ENCODE data around the gene CRISP3. TPM values are rescaled to one million over a fixed set of nuclear protein-coding genes. Genes with fewer than 3 reads are reported as not detected.

Gene CRISP3
- total RNA-seq, 4 donors from 2014 or later: not detected

DNA sequence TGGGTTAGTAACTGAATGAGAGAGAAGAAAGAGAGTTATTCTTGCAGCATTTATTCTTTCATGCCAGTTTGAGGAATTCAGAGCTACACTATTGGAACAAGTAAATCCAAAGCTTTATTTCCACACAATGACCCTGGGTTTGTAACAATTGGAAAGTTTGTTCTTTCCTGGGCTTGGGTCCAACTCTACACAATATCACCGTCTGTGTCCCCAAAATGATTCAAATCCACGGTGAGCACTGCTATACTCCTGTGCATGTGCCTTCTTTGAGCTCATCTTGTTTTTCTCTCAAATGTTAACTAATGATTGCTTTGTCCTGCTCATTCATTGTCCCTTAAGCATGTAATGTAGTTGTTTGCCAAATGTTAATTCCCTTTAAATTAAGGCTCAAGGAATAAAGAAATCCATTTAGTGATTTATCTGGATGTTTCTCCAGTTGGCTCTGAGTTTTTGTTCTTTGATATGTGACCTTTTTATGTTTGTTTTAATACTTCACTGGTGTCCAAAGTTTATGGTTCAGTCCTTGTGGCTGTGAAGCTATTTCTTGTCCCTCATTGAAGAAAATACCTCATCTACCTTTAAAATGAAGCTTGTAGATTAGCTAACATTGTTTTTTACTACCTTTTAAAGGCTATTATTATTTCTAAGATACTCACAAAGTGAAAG, 20.5 kb upstream of the CRISP3 start:
- Histone ChIP-seq H3K9me3 (no peaks in the 10 kb centered on the region), H3K27ac (no peak overlapping the region), H3K4me1 (no peaks in the 10 kb centered on the region), H3K36me3 (no peaks in the 10 kb centered on the region), H3K27me3 (no peaks in the 10 kb centered on the region), H3K4me3 (replicated peaks in 1 of 3) (no peak overlapping the region)
- TF ChIP-seq POLR2A (IDR thresholded peaks at IDR 0.05): no peak
- TF ChIP-seq, protein P1, sequence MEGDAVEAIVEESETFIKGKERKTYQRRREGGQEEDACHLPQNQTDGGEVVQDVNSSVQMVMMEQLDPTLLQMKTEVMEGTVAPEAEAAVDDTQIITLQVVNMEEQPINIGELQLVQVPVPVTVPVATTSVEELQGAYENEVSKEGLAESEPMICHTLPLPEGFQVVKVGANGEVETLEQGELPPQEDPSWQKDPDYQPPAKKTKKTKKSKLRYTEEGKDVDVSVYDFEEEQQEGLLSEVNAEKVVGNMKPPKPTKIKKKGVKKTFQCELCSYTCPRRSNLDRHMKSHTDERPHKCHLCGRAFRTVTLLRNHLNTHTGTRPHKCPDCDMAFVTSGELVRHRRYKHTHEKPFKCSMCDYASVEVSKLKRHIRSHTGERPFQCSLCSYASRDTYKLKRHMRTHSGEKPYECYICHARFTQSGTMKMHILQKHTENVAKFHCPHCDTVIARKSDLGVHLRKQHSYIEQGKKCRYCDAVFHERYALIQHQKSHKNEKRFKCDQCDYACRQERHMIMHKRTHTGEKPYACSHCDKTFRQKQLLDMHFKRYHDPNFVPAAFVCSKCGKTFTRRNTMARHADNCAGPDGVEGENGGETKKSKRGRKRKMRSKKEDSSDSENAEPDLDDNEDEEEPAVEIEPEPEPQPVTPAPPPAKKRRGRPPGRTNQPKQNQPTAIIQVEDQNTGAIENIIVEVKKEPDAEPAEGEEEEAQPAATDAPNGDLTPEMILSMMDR (IDR thresholded peaks at IDR 0.05): no peak
- intact Hi-C loops (cut with DNase I): no loop called here
- no peak for DNase-seq
- 53 to 70% methylated on average over 2 of the region's 2 CpGs for WGBS, 2 donors

DNA sequence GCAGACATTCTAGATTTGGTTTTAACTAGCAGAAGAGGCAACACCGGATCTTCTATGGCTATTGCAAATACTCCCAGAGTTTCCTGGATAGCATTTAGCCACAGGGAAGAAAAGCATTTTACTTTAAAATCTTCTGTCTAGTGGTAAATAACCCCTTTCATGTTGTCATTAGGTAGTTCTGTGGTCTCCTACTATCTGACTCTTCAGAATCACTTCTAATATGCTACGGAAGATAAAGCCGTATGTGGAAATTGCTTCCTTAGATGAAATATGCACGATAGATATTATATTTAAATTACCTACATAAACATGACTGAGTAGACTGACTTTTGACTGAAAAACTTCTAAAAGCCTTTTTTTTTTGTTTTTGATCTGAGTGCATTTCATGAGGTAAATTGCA, 759 bp downstream of the CRISP3 start:
- Histone ChIP-seq H3K4me1 (no peaks in the 10 kb centered on the region), H3K27ac (no peak overlapping the region), H3K9me3 (no peaks in the 10 kb centered on the region), H3K36me3 (no peaks in the 10 kb centered on the region), H3K4me3 (replicated peaks in 1 of 3) (no peak overlapping the region), H3K27me3 (no peaks in the 10 kb centered on the region)
- 93 to 95% methylated on average over 4 of the region's 4 CpGs for WGBS, 2 donors
- TF ChIP-seq, protein P1 (IDR thresholded peaks at IDR 0.05): no peak
- no peak for TF ChIP-seq POLR2A (IDR thresholded peaks at IDR 0.05)
- intact Hi-C loops (cut with DNase I): no loop called here
- no peak for DNase-seq

DNA sequence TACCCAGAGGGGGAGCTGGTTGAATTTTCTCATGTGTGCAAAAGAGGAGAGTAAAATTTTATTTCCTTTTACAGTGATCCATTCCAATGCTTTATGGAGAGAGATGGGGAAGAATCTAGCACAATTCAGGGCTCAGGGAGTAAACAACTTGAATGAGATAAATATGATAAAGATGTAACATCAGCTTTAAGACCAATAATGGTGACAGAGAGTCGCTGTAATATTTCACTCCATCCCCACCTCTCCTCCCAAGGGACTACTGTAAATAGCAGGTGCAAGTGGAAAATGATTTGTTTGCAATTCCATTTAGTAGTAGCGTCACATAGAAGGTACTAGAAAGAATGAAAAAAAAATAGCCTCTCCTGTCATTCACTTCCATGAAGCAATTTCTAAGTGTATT, 4.8 kb downstream of the CRISP3 start:
- no peak for TF ChIP-seq POLR2A (IDR thresholded peaks at IDR 0.05)
- TF ChIP-seq, protein P1 (IDR thresholded peaks at IDR 0.05): no peak
- 76 to 79% methylated on average over 2 of the region's 2 CpGs for WGBS, 2 donors
- H3K36me3 ChIP-seq: no peaks in the 10 kb centered on the region
- H3K27ac ChIP-seq: no peak overlapping the region
- intact Hi-C loops (cut with DNase I): no loop called here
- H3K4me1 ChIP-seq: no peaks in the 10 kb centered on the region
- H3K27me3 ChIP-seq: no peaks in the 10 kb centered on the region
- H3K4me3 ChIP-seq (replicated peaks in 1 of 3): no peak overlapping the region
- no peaks in the 10 kb centered on the region for H3K9me3 ChIP-seq
- no peak for DNase-seq

DNA sequence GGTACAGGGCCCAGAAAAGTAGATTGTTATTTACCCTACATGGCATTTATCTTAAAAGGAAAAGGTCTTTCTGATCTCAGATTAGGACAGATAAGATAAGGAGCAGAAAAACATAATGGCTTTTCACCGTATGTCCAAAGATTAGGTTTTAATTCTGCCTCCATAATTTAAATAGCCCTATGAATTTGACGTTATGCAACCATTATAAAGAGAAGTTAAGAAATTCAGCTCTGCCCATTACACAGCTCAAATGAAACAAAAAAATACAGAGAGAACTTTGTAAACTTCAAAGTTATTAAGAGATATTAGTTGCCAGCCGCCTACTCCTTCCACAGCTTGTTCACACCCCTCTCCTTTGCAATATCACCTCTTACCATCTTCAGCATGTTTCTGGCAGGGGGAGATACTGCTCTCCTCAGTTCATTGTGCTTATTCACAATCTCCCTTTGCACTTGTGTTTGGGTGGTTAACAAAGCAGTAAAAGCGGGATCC, 8.1 kb downstream of the CRISP3 start:
- intact Hi-C loops (cut with DNase I): no loop called here
- Histone ChIP-seq H3K9me3 (no peaks in the 10 kb centered on the region), H3K27me3 (no peaks in the 10 kb centered on the region), H3K36me3 (no peaks in the 10 kb centered on the region), H3K4me3 (replicated peaks in 1 of 3) (no peak overlapping the region), H3K27ac (no peak overlapping the region), H3K4me1 (no peaks in the 10 kb centered on the region)
- TF ChIP-seq, protein P1 (IDR thresholded peaks at IDR 0.05): no peak
- TF ChIP-seq POLR2A (IDR thresholded peaks at IDR 0.05): no peak
- WGBS, 2 donors: 68% methylated on average over 4 of the region's 4 CpGs
- no peak for DNase-seq

DNA sequence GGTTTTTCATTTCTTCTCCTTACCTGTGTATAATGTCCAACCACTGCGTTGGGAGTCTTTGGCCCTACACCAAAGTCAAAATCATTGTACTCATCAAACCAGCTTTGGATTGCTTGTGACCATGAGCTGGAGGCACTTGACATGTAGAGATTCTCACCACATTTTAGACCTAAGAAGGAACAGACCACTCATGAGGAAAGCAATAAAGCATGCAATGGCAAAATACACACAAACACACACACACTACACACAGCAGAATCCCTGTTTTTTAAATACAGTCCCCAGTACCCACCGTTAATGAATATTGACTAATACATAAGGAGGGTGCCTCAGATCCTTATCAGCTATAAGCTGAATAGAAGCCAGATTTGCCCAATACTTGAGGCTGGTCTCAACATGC, 10.5 kb downstream of the CRISP3 start:
- intact Hi-C loops (cut with DNase I): no loop called here
- Histone ChIP-seq H3K4me1 (no peaks in the 10 kb centered on the region), H3K27ac (no peak overlapping the region), H3K9me3 (no peaks in the 10 kb centered on the region), H3K27me3 (no peaks in the 10 kb centered on the region), H3K36me3 (no peaks in the 10 kb centered on the region), H3K4me3 (replicated peaks in 1 of 3) (no peak overlapping the region)
- 42 to 50% methylated on average over 2 of the region's 2 CpGs for WGBS, 2 donors
- no peak for DNase-seq
- TF ChIP-seq, protein P1 (IDR thresholded peaks at IDR 0.05): no peak
- no peak for TF ChIP-seq POLR2A (IDR thresholded peaks at IDR 0.05)

Measured in thyroid gland (tissue), 4 donors.